Activated CD4-positive, CD25-positive, alpha-beta regulatory T cell (primary cell): ENCODE results near the gene ENPP1.
"Not testable (repeated sequence)": the region's sequence is repeated elsewhere in the genome, so short reads cannot be mapped to it uniquely, and the experiment has no call there.

ENCODE experiments used
- DNase-seq, 4 experiments: peaks; one replicate each; lab custom pipeline; 2025; lab: John Stamatoyannopoulos, UW

The ENPP1 gene

DNA sequence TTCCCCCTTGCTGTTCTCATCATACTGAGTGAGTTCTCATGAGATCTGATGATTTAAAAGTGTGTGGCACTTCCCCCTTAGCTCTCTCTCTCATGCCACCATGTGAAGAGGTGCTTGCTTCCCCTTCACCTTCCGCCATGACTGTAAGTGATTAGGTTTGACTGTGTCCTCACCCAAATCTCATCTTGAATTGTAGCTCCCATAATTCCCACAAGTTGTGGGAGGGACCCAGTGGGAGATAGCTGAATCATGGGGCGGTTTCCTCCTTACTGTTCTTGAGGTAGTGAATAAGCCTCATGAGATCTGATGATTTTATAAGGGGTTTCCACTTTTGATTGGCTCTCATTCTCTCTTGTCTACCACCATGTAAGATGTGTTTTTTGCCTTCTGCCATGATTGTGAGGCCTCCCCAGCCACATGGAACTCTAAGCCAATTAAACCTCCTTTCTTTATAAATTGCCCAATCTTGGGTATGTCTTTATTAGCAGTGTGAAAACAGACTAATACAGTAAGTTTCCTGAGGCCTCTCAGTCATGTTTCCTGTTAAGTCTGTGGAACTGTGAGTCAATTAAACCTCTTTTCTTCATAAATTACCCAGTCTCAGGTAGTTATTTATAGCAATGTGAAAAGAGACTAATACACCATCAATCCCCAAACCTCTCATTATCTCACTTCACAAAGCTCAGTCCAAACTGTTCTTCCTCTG, 108.4 kb downstream of the ENPP1 start:
- not testable (repeated sequence) for DNase-seq

DNA sequence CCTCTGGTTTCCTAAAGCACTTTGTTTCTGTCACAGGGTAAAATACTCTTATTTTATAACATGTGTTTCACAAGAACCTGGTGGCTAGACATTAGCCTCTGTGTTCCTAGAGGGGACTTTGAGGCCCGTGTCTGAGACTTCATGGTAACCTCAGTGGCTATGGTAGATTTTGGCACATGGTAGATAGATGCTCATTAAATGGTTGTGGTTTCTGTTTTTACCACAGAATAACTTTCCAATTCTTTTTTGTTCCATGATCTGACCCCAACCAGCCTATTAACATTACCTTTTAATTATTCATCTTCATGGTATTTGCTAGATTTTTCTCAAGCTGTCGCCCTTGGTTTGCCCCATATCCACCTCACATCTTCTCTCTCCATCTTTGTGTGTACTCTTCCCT, 109.0 kb downstream of the ENPP1 start:
- no peak for DNase-seq

- no peak for DNase-seq
Measured at GRCh38 chr6:131917318-131917717, 109.5 kb downstream of the ENPP1 start.

DNA sequence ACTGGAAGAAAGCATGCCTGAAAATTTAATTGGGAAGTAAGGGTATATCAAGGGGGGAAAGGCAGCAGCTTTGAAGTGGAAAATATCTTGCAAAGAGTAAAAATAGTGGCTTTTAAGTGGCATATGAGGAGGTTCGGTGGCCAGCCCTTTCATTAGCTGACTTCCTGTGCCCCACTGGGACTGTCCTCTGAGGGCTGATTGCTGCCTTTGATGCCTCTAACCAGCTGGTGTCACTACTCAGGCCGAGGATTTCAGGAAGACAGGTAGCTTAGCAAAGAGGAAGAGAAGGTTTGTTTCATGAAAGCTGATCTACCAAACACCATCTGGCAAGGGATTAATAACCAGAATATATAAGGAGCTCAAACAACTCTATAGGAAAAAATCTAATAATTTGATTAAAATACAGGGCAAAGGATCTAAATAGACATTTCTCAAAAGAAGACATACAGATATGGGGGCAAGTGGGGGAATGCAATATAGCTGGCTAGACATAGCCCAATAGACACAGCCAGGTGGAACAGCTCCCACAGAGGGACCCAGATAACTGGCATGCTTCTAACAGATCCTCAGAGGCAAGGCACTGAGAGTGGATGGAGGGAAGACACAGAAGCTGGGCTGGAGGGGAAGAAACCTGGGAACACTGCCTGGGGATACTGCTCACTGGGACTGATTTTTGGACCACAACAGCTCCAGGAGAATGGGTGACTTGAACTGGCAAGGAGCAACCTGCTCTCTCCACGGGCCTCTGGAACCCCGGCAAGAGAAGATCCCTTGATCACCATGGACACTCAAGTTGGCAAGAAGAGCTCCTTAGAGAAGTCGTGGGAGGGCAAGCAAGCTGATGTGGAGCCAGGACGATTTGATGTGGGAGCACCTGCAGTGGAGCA, 110.2 kb downstream of the ENPP1 start:
- no peak for DNase-seq

DNA sequence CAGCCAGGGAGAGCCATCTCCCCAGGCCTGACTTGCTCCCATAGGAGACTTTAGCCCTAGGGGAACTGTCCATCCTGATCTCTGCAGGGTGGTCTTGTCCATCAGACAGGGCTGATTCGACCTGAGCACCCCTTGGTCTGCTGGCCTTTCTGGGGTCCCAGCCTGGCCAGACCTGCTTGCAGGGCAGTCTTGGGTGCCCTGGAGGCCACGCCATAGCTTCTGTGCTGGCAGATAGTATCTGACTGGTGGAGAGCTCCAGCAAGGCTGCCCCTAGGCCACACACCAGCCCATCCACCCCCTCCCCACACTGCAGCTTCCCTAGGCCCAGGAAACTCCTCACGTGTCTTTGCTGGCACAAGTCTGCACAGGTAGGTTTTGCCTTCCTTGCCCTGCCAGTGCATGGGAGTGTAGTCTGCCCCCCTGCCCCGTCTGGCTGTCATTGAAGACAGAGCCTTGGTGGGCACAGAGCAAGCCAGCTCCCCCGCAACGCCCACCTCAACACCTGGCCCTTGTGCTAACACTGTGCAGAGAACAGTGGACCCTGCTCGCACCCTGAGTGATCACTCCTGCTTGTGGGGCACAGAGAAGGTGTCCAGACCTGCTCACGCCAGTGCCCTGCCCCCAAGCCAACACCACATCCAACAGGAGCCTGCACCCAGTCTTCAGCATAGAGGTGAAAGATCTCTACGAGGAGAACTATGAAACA, 111.0 kb downstream of the ENPP1 start:
- no peak for DNase-seq

GRCh38 chr6:131920656-131921055, 112.8 kb downstream of the ENPP1 start:
- no peak for DNase-seq

DNA sequence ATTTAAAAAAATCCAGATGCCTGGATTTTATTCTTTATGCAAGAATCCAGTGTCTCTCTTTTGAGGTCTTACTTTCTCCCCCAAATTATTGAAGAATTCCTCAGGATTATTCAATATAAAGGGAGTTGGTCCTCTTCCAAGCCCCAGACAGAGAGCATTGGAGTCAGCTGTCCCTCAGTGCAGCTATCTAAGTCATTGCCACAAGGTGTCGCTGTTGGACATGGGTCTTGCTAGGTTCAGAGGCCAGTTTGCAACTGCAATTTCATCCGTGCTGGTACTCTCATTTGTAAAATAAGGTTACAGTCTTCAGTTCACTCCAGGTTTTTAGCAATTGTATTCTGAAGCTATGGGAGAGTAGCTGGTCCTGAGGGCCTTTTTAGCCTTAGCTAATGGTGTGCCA, 115.5 kb downstream of the ENPP1 start:
- no peak for DNase-seq

- DNase-seq, result no peak
Measured at GRCh38 chr6:131924881-131925474, 117.2 kb downstream of the ENPP1 start.

DNA sequence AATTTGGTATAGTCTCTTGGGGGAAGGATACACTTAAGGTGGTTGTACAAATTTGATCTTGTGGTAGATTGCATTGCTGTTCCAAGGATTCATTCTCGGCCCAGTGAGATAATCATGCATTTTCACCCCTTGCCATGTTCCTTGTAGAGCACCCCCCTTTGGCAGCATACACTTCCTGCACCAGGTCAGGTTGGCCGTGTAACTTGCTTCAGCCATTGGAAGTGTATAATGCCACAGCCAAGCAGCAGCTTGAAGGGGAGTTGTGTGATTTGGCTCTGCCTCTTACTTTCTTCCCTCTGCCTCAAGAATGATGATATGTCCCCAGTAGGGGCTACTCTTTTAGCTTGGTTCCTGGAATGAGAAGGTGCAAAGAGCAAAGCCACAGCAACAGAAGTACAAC, 121.4 kb downstream of the ENPP1 start:
- DNase-seq, result no peak

GRCh38 chr6:131929976-131930375, 122.2 kb downstream of the ENPP1 start:
- DNase-seq, result no peak

GRCh38 chr6:131931063-131931750, 123.4 kb downstream of the ENPP1 start:
- DNase-seq, result no peak

DNA sequence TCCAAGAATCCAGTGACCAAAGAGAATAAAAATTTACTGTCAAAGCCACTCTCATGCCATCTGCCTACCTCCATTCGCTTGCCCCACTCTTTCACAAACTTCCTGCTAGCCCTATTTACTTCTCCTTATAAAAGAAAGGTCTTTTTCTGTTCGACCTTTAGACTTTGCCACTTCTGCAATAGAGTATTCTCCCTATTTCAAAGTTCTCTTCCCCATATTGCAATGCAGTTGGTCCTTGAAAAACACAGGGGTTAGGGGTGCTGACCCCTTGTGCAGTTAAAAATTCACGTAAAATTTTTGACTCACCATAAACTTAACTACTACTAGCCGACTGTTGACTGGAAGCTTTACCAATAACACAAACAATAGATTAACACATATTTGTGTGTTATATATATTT, 128.3 kb downstream of the ENPP1 start:
- no peak for DNase-seq

DNA sequence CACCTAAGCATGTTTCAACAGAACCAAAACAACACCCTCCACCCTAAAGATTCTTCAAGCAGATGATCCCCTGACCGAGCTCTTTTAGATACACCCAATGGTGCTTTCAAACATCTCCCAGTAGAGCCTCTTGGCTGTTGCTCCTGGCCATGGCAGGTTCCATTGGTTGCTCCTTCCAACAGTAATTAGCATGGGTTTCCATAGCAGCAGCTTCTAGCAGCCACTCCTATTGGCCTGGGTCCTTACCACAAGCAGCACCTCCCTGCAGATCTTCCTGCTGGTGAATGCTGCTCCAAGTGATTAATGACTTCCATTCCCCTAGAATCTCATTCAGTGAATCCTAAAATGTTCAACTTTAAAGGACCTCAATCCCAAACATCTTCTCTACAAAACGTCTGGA, 129.4 kb downstream of the ENPP1 start:
- DNase-seq, result no peak

GRCh38 chr6:131937703-131938631, 130.1 kb downstream of the ENPP1 start:
- DNase-seq, result no peak
